ENCODE results near the gene PROKR1. TPM values are rescaled to one million over a fixed set of nuclear protein-coding genes. Genes with fewer than 3 reads are reported as not detected.

Gene PROKR1
- polyA plus RNA-seq, 2 donors, result 0.01 to 0.02 TPM

- Histone ChIP-seq H3K27ac (ENCODE audit: low read depth in 2 of 2, low read length in 1 of 2) (no peak overlapping the region), H3K4me1 (ENCODE audit: control insufficient read depth in 2 of 2, insufficient read depth in 2 of 2, low read length in 1 of 2) (no peaks in the 10 kb centered on the region), H3K9me3 (ENCODE audit: control insufficient read depth in 2 of 2, insufficient read depth in 1 of 2, low read depth in 1 of 2, low read length in 1 of 2) (no peaks in the 10 kb centered on the region), H3K36me3 (ENCODE audit: control insufficient read depth in 2 of 2, insufficient read depth in 2 of 2, low read length in 1 of 2) (no peaks in the 10 kb centered on the region), H3K27me3 (ENCODE audit: control insufficient read depth in 1 of 2, insufficient read depth in 2 of 2, low read length in 2 of 2) (no peaks in the 10 kb centered on the region), H3K4me3 (ENCODE audit: low read depth in 1 of 2, low read length in 2 of 2) (no peak overlapping the region)
These were observed 35.5 kb upstream of the PROKR1 start for GRCh38 chr2:68607837-68608236.

GRCh38 chr2:68612765-68613519, 30.4 kb upstream of the PROKR1 start:
- Histone ChIP-seq H3K36me3 (ENCODE audit: control insufficient read depth in 2 of 2, insufficient read depth in 2 of 2, low read length in 1 of 2) (no peaks in the 10 kb centered on the region), H3K9me3 (ENCODE audit: control insufficient read depth in 2 of 2, insufficient read depth in 1 of 2, low read depth in 1 of 2, low read length in 1 of 2) (no peaks in the 10 kb centered on the region), H3K27ac (ENCODE audit: low read depth in 2 of 2, low read length in 1 of 2) (no peak overlapping the region), H3K4me3 (ENCODE audit: low read depth in 1 of 2, low read length in 2 of 2) (no peak overlapping the region), H3K27me3 (ENCODE audit: control insufficient read depth in 1 of 2, insufficient read depth in 2 of 2, low read length in 2 of 2) (no peaks in the 10 kb centered on the region), H3K4me1 (ENCODE audit: control insufficient read depth in 2 of 2, insufficient read depth in 2 of 2, low read length in 1 of 2) (no peaks in the 10 kb centered on the region)
- WGBS, 2 donors, result 73 to 90% methylated on average over 5 of the region's 5 CpGs

- H3K4me3 ChIP-seq (ENCODE audit: low read depth in 1 of 2, low read length in 2 of 2), result no peak overlapping the region
- no peaks in the 10 kb centered on the region for H3K27me3 ChIP-seq (ENCODE audit: control insufficient read depth in 1 of 2, insufficient read depth in 2 of 2, low read length in 2 of 2)
- H3K27ac ChIP-seq (ENCODE audit: low read depth in 2 of 2, low read length in 1 of 2), result no peak overlapping the region
- H3K4me1 ChIP-seq (ENCODE audit: control insufficient read depth in 2 of 2, insufficient read depth in 2 of 2, low read length in 1 of 2), result no peaks in the 10 kb centered on the region
- H3K9me3 ChIP-seq (ENCODE audit: control insufficient read depth in 2 of 2, insufficient read depth in 1 of 2, low read depth in 1 of 2, low read length in 1 of 2), result no peaks in the 10 kb centered on the region
- H3K36me3 ChIP-seq (ENCODE audit: control insufficient read depth in 2 of 2, insufficient read depth in 2 of 2, low read length in 1 of 2), result no peaks in the 10 kb centered on the region
These were observed 22.6 kb upstream of the PROKR1 start for GRCh38 chr2:68620772-68621171.

GRCh38 chr2:68623820-68624219, 19.6 kb upstream of the PROKR1 start:
- 85 to 91% methylated on average over 6 of the region's 6 CpGs for WGBS, 2 donors
- no peaks in the 10 kb centered on the region for H3K4me1 ChIP-seq (ENCODE audit: control insufficient read depth in 2 of 2, insufficient read depth in 2 of 2, low read length in 1 of 2)
- H3K27ac ChIP-seq (ENCODE audit: low read depth in 2 of 2, low read length in 1 of 2), result no peak overlapping the region
- no peaks in the 10 kb centered on the region for H3K36me3 ChIP-seq (ENCODE audit: control insufficient read depth in 2 of 2, insufficient read depth in 2 of 2, low read length in 1 of 2)
- no peaks in the 10 kb centered on the region for H3K9me3 ChIP-seq (ENCODE audit: control insufficient read depth in 2 of 2, insufficient read depth in 1 of 2, low read depth in 1 of 2, low read length in 1 of 2)
- no peaks in the 10 kb centered on the region for H3K27me3 ChIP-seq (ENCODE audit: control insufficient read depth in 1 of 2, insufficient read depth in 2 of 2, low read length in 2 of 2)
- no peak overlapping the region for H3K4me3 ChIP-seq (ENCODE audit: low read depth in 1 of 2, low read length in 2 of 2)

GRCh38 chr2:68627615-68628014, 15.8 kb upstream of the PROKR1 start:
- Histone ChIP-seq H3K4me3 (ENCODE audit: low read depth in 1 of 2, low read length in 2 of 2) (no peak overlapping the region), H3K36me3 (ENCODE audit: control insufficient read depth in 2 of 2, insufficient read depth in 2 of 2, low read length in 1 of 2) (no peaks in the 10 kb centered on the region)
- 86 to 91% methylated on average over 3 of the region's 3 CpGs for WGBS, 2 donors

GRCh38 chr2:68632021-68632420, 11.4 kb upstream of the PROKR1 start:
- 39 to 47% methylated on average over 3 of the region's 3 CpGs for WGBS, 2 donors

More at GRCh38 chr2:68627615-68628014, 15.8 kb upstream of the PROKR1 start:
- Histone ChIP-seq H3K4me1 (ENCODE audit: control insufficient read depth in 2 of 2, insufficient read depth in 2 of 2, low read length in 1 of 2) (no peaks in the 10 kb centered on the region), H3K9me3 (ENCODE audit: control insufficient read depth in 2 of 2, insufficient read depth in 1 of 2, low read depth in 1 of 2, low read length in 1 of 2) (no peaks in the 10 kb centered on the region), H3K27ac (ENCODE audit: low read depth in 2 of 2, low read length in 1 of 2) (no peak overlapping the region), H3K27me3 (ENCODE audit: control insufficient read depth in 1 of 2, insufficient read depth in 2 of 2, low read length in 2 of 2) (no peaks in the 10 kb centered on the region)

GRCh38 chr2:68637047-68637446, 6.3 kb upstream of the PROKR1 start:
- no peak overlapping the region for H3K4me3 ChIP-seq (ENCODE audit: low read depth in 1 of 2, low read length in 2 of 2)
- H3K36me3 ChIP-seq (ENCODE audit: control insufficient read depth in 2 of 2, insufficient read depth in 2 of 2, low read length in 1 of 2), result no peaks in the 10 kb centered on the region
- H3K9me3 ChIP-seq (ENCODE audit: control insufficient read depth in 2 of 2, insufficient read depth in 1 of 2, low read depth in 1 of 2, low read length in 1 of 2), result peaks cover 4% of the 10 kb centered on the region in 2 donors
- H3K27ac ChIP-seq (ENCODE audit: low read depth in 2 of 2, low read length in 1 of 2), result no peak overlapping the region
- H3K27me3 ChIP-seq (ENCODE audit: control insufficient read depth in 1 of 2, insufficient read depth in 2 of 2, low read length in 2 of 2), result no peaks in the 10 kb centered on the region
- no peaks in the 10 kb centered on the region for H3K4me1 ChIP-seq (ENCODE audit: control insufficient read depth in 2 of 2, insufficient read depth in 2 of 2, low read length in 1 of 2)
- WGBS, 2 donors, result 55 to 62% methylated on average over 3 of the region's 3 CpGs

More at GRCh38 chr2:68632021-68632420, 11.4 kb upstream of the PROKR1 start:
- no peak overlapping the region for H3K27ac ChIP-seq (ENCODE audit: low read depth in 2 of 2, low read length in 1 of 2)
- no peaks in the 10 kb centered on the region for H3K36me3 ChIP-seq (ENCODE audit: control insufficient read depth in 2 of 2, insufficient read depth in 2 of 2, low read length in 1 of 2)
- no peaks in the 10 kb centered on the region for H3K4me1 ChIP-seq (ENCODE audit: control insufficient read depth in 2 of 2, insufficient read depth in 2 of 2, low read length in 1 of 2)
- H3K27me3 ChIP-seq (ENCODE audit: control insufficient read depth in 1 of 2, insufficient read depth in 2 of 2, low read length in 2 of 2), result no peaks in the 10 kb centered on the region
- no peak overlapping the region for H3K4me3 ChIP-seq (ENCODE audit: low read depth in 1 of 2, low read length in 2 of 2)
- no peaks in the 10 kb centered on the region for H3K9me3 ChIP-seq (ENCODE audit: control insufficient read depth in 2 of 2, insufficient read depth in 1 of 2, low read depth in 1 of 2, low read length in 1 of 2)

GRCh38 chr2:68643874-68644485, 601 bp downstream of the PROKR1 start:
- H3K9me3 ChIP-seq (ENCODE audit: control insufficient read depth in 2 of 2, insufficient read depth in 1 of 2, low read depth in 1 of 2, low read length in 1 of 2), result no peaks in the 10 kb centered on the region
- no peaks in the 10 kb centered on the region for H3K36me3 ChIP-seq (ENCODE audit: control insufficient read depth in 2 of 2, insufficient read depth in 2 of 2, low read length in 1 of 2)
- H3K4me1 ChIP-seq (ENCODE audit: control insufficient read depth in 2 of 2, insufficient read depth in 2 of 2, low read length in 1 of 2), result peaks cover 4 to 5% of the 10 kb centered on the region in 2 donors
- WGBS, 2 donors, result 18 to 21% methylated on average over 17 of the region's 17 CpGs
- peak overlapping the region; percentile 42 to 49 for H3K4me3 ChIP-seq (ENCODE audit: low read depth in 1 of 2, low read length in 2 of 2)
- no peak overlapping the region for H3K27ac ChIP-seq (ENCODE audit: low read depth in 2 of 2, low read length in 1 of 2)
- H3K27me3 ChIP-seq (ENCODE audit: control insufficient read depth in 1 of 2, insufficient read depth in 2 of 2, low read length in 2 of 2), result peaks cover 0 to 7% of the 10 kb centered on the region in 2 donors

- Histone ChIP-seq H3K36me3 (ENCODE audit: control insufficient read depth in 2 of 2, insufficient read depth in 2 of 2, low read length in 1 of 2) (no peaks in the 10 kb centered on the region), H3K27me3 (ENCODE audit: control insufficient read depth in 1 of 2, insufficient read depth in 2 of 2, low read length in 2 of 2) (peaks cover 0 to 7% of the 10 kb centered on the region in 2 donors), H3K4me3 (ENCODE audit: low read depth in 1 of 2, low read length in 2 of 2) (no peak overlapping the region), H3K9me3 (ENCODE audit: control insufficient read depth in 2 of 2, insufficient read depth in 1 of 2, low read depth in 1 of 2, low read length in 1 of 2) (no peaks in the 10 kb centered on the region), H3K27ac (ENCODE audit: low read depth in 2 of 2, low read length in 1 of 2) (no peak overlapping the region), H3K4me1 (ENCODE audit: control insufficient read depth in 2 of 2, insufficient read depth in 2 of 2, low read length in 1 of 2) (peaks cover 4 to 5% of the 10 kb centered on the region in 2 donors)
These were observed 2.1 kb downstream of the PROKR1 start for GRCh38 chr2:68645523-68645922.

GRCh38 chr2:68646303-68646702, 2.9 kb downstream of the PROKR1 start:
- Histone ChIP-seq H3K36me3 (ENCODE audit: control insufficient read depth in 2 of 2, insufficient read depth in 2 of 2, low read length in 1 of 2) (no peaks in the 10 kb centered on the region), H3K27ac (ENCODE audit: low read depth in 2 of 2, low read length in 1 of 2) (no peak overlapping the region), H3K4me1 (ENCODE audit: control insufficient read depth in 2 of 2, insufficient read depth in 2 of 2, low read length in 1 of 2) (peaks cover 4 to 5% of the 10 kb centered on the region in 2 donors), H3K27me3 (ENCODE audit: control insufficient read depth in 1 of 2, insufficient read depth in 2 of 2, low read length in 2 of 2) (peaks cover 0 to 7% of the 10 kb centered on the region in 2 donors), H3K4me3 (ENCODE audit: low read depth in 1 of 2, low read length in 2 of 2) (no peak overlapping the region), H3K9me3 (ENCODE audit: control insufficient read depth in 2 of 2, insufficient read depth in 1 of 2, low read depth in 1 of 2, low read length in 1 of 2) (no peaks in the 10 kb centered on the region)
- WGBS, 2 donors, result 88 to 90% methylated on average over 3 of the region's 3 CpGs

Measured in esophagus (tissue), 2 donors.